Measurements from ENCODE around the gene FAM227B. TPM values are rescaled to one million over a fixed set of nuclear protein-coding genes. Genes with fewer than 3 reads are reported as not detected.

The FAM227B gene
- total RNA-seq, 1 donor from 2014 or later, result 2.9 TPM

GRCh38 chr15:49323207-49323606 is 297.4 kb downstream of the FAM227B start:
- Histone ChIP-seq H3K4me1 (no peaks in the 10 kb centered on the region), H3K4me3 (no peak overlapping the region), H3K27ac (no peak overlapping the region), H3K9me3 (no peaks in the 10 kb centered on the region), H3K27me3 (no peaks in the 10 kb centered on the region), H3K36me3 (peaks cover 0 to 7% of the 10 kb centered on the region in 2 donors)
- no peak for DNase-seq (ENCODE audit: extremely low spot score in 2 of 2)
- intact Hi-C loops (cut with DNase I), result no loop called here
- TF ChIP-seq CTCF (IDR thresholded peaks at IDR 0.05) (no peak), POLR2A (IDR thresholded peaks at IDR 0.05) (no peak), POLR2AphosphoS5 (IDR thresholded peaks at IDR 0.05; ENCODE audit: insufficient read depth in 1 of 2, low read depth in 1 of 2) (no peak)

GRCh38 chr15:49320351-49320750 is 300.3 kb downstream of the FAM227B start:
- H3K4me3 ChIP-seq, result no peak overlapping the region
- intact Hi-C loops (cut with DNase I), result no loop called here
- DNase-seq (ENCODE audit: extremely low spot score in 2 of 2), result no peak
- no peak overlapping the region for H3K27ac ChIP-seq
- H3K4me1 ChIP-seq, result no peaks in the 10 kb centered on the region
- no peaks in the 10 kb centered on the region for H3K27me3 ChIP-seq
- no peaks in the 10 kb centered on the region for H3K9me3 ChIP-seq
- TF ChIP-seq POLR2AphosphoS5 (IDR thresholded peaks at IDR 0.05; ENCODE audit: insufficient read depth in 1 of 2, low read depth in 1 of 2), result no peak
- peaks cover 0 to 7% of the 10 kb centered on the region in 2 donors for H3K36me3 ChIP-seq

DNA sequence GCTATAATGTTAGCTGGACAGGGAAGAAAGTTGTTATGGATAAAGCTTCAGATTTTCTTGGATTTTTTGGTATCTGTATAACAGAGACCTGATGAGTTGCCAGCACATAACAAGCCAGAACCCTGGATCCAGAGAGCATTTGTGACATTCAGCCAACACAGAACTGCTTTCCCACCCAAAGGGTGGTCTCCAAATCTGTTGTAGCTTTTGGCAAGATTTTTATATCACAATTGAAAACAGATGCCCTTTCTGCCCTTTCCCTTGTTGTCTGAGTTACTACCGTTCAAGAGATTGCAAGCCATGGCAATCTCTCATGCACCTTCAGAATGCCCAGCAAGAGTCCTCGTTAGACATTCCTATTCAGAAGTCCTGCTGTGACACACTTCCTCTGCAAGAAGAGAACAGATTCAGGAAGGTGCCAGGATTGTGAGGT is 305.2 kb downstream of the FAM227B start:
- intact Hi-C loops (cut with DNase I), result no loop called here
- Histone ChIP-seq H3K36me3 (peaks cover 0 to 7% of the 10 kb centered on the region in 2 donors), H3K4me3 (no peak overlapping the region), H3K27ac (no peak overlapping the region), H3K9me3 (no peaks in the 10 kb centered on the region), H3K4me1 (peaks cover 18% of the 10 kb centered on the region), H3K27me3 (no peaks in the 10 kb centered on the region)
- no peak for DNase-seq (ENCODE audit: extremely low spot score in 2 of 2)
- TF ChIP-seq POLR2A (IDR thresholded peaks at IDR 0.05), result no peak
- no peak for TF ChIP-seq POLR2AphosphoS5 (IDR thresholded peaks at IDR 0.05; ENCODE audit: insufficient read depth in 1 of 2, low read depth in 1 of 2)
- TF ChIP-seq CTCF (IDR thresholded peaks at IDR 0.05), result no peak

DNA sequence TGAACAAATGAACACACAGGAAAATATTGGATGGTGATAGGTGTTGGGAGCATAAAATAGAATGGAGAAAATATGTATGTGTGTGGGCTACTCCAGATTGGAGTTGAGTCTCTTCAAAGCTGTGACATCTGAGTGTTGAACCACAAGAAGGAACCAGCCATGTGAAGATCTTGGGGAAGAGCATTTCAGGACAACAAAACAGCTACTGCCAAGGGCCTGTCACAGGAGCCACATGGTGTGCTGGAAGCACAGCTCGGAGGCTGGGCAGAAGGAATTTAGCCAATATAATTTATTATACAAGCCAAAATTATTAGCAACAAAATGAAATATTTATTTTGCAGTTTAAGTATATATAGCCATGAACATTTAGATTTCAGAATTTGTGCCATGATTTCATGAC is 305.9 kb downstream of the FAM227B start:
- Histone ChIP-seq H3K27ac (no peak overlapping the region), H3K36me3 (peaks cover 0 to 3% of the 10 kb centered on the region in 2 donors), H3K4me3 (no peak overlapping the region), H3K9me3 (no peaks in the 10 kb centered on the region), H3K27me3 (no peaks in the 10 kb centered on the region), H3K4me1 (peaks cover 18% of the 10 kb centered on the region)
- TF ChIP-seq POLR2AphosphoS5 (IDR thresholded peaks at IDR 0.05; ENCODE audit: insufficient read depth in 1 of 2, low read depth in 1 of 2), result no peak
- TF ChIP-seq POLR2A (IDR thresholded peaks at IDR 0.05), result no peak
- TF ChIP-seq CTCF (IDR thresholded peaks at IDR 0.05), result no peak
- DNase-seq (ENCODE audit: extremely low spot score in 2 of 2), result no peak
- intact Hi-C loops (cut with DNase I), result no loop called here

- Histone ChIP-seq H3K4me1 (peaks cover 18% of the 10 kb centered on the region), H3K9me3 (no peaks in the 10 kb centered on the region), H3K27me3 (no peaks in the 10 kb centered on the region), H3K27ac (no peak overlapping the region), H3K4me3 (no peak overlapping the region), H3K36me3 (no peaks in the 10 kb centered on the region)
- no peak for DNase-seq (ENCODE audit: extremely low spot score in 2 of 2)
- intact Hi-C loops (cut with DNase I), result no loop called here
- no peak for TF ChIP-seq CTCF (IDR thresholded peaks at IDR 0.05)
Measured at GRCh38 chr15:49313650-49314049, 307.0 kb downstream of the FAM227B start.

DNA sequence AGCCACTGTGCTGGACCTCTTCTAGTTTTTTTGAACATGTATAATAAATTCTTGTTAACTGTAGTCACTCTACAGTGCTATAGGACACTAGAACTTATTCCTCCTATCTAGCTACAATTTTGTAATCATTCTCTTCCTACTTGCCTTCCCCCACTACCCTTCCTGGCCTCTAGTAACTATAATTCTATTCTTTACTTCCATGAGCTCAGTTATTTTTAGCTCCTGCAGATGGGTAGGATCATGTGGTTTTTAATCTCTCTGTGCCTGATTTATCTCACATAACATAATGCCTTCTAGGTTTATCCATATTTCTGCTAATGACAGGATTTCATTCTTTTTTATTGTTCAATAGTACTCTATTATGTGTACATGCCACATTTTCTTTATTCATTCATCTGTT is 310.7 kb downstream of the FAM227B start:
- peaks cover 18% of the 10 kb centered on the region for H3K4me1 ChIP-seq
- no peaks in the 10 kb centered on the region for H3K9me3 ChIP-seq
- H3K27ac ChIP-seq, result no peak overlapping the region
- no peaks in the 10 kb centered on the region for H3K36me3 ChIP-seq
- intact Hi-C loops (cut with DNase I), result no loop called here
- no peak overlapping the region for H3K4me3 ChIP-seq
- no peaks in the 10 kb centered on the region for H3K27me3 ChIP-seq
- TF ChIP-seq CTCF (IDR thresholded peaks at IDR 0.05), result no peak
- no peak for TF ChIP-seq POLR2AphosphoS5 (IDR thresholded peaks at IDR 0.05; ENCODE audit: insufficient read depth in 1 of 2, low read depth in 1 of 2)
- TF ChIP-seq POLR2A (IDR thresholded peaks at IDR 0.05), result no peak
- DNase-seq (ENCODE audit: extremely low spot score in 2 of 2), result no peak

All from vagina (tissue), 2 donors.